H1 (cell line): ENCODE data around the gene PPP1CA. TPM values are rescaled to one million over a fixed set of nuclear protein-coding genes. Genes with fewer than 3 reads are reported as not detected.

Source experiments
- CTCF ChIP-seq, 3 experiments: IDR thresholded peaks; 1 replicate in 2 of 3; 2 replicates in 1 of 3; pipeline versions ENCODE4 v1.5.1 to v1.6.1; 2011; ENCODE audit warnings: low read length in 3 of 3, mild to moderate bottlenecking in 3 of 3, inconsistent platforms in 2 of 3, low read depth in 1 of 3, moderate library complexity in 1 of 3; ENCODE audit not compliant: insufficient read depth in 1 of 3; ENCODE audit errors: control extremely low read depth in 1 of 3
- GABPA ChIP-seq: IDR thresholded peaks from 2 replicates; pipeline ENCODE4 v1.6.1; 2011; ENCODE audit warnings: mild to moderate bottlenecking, low read length, moderate library complexity, borderline replicate concordance; ENCODE audit not compliant: insufficient read depth
- KDM5A ChIP-seq: fragments of 200-600 bp; IDR thresholded peaks from 2 replicates; pipeline ENCODE4 v1.7.1; 2012; ENCODE audit warnings: mild to moderate bottlenecking, low read length, inconsistent platforms, mixed read lengths
- MAFK ChIP-seq: IDR thresholded peaks from 2 replicates; pipeline ENCODE4 v1.6.1; 2012; ENCODE audit warnings: low read depth, mild to moderate bottlenecking, improper control_type of control experiment, low read length
- PHF8 ChIP-seq: fragments of 200-600 bp; sonication (generic); conservative IDR thresholded peaks from 2 replicates; pipeline ENCODE4 v1.7.1; 2012; ENCODE audit warnings: low read depth, mild to moderate bottlenecking, inconsistent platforms, low read length, moderate library complexity
- SIN3A ChIP-seq, 2 experiments: IDR thresholded peaks in 1 of 2; conservative IDR thresholded peaks in 1 of 2; 2 replicates each; pipeline ENCODE4 v1.6.1; 2011 to 2012; ENCODE audit warnings: low read length in 2 of 2, improper control_type of control experiment in 1 of 2, low read depth in 1 of 2, mild to moderate bottlenecking in 1 of 2
- polyA plus RNA-seq, 7 experiments: library from polyadenylated mRNA; depleted of rRNA in 3 of 7; stranded (reverse) in 5 of 7; unstranded in 2 of 7; fragments of >200 nt in 5 of 7; fragments of 200-250 nt in 2 of 7; gene quantifications; 1 replicate in 5 of 7; 2 replicates in 1 of 7; 4 replicates in 1 of 7; pipeline versions ENCODE4 v1.2.1 to v1.2.3, GENCODE V29; 2011 to 2013; ENCODE audit warnings: missing spikeins in 2 of 7, mixed read lengths in 2 of 7
- total RNA-seq: library from RNA; stranded (reverse); fragmentation: NEBNext Ultra II Directional; extraction: Animal tissue kit (Norgen Biotek cat#: 25700); gene quantifications from 2 replicates; pipeline ENCODE4 v1.2.1, GENCODE V29; 2021

PPP1CA gene
- total and polyA plus RNA-seq, 2 of the 8 experiments (the other 6 are each of a cell fraction or from before 2014, with no cell fraction given), result 198 to 359 TPM

- TF ChIP-seq MAFK, result no peak
- TF ChIP-seq SIN3A (conservative IDR thresholded peaks at IDR 0.05 in 1 of 2, IDR thresholded peaks at IDR 0.05 in 1 of 2; ENCODE audit: low read depth in 1 of 2, low read length in 2 of 2), result no peak
- TF ChIP-seq CTCF (IDR thresholded peaks at IDR 0.05; ENCODE audit: control extremely low read depth in 1 of 3, insufficient read depth in 1 of 3, low read depth in 1 of 3, low read length in 3 of 3), result no peak
- no peak for TF ChIP-seq KDM5A
- TF ChIP-seq GABPA, result no peak
- no peak for TF ChIP-seq PHF8
These were observed 640 bp downstream of the PPP1CA start (continued) for GRCh38 chr11:67400942-67401494.
